Activated CD8-positive, alpha-beta memory T cell treated with anti-CD3 and anti-CD28 coated beads for 4 hours (primary cell): ENCODE measurements around the gene FGF19.

Experiments used
- DNase-seq, 2 donors: peaks; one replicate each; pipeline ENCODE4 v3.0.0-alpha.2; 2020; ENCODE audit warnings: low read depth in 2 of 2

FGF19 gene

DNA sequence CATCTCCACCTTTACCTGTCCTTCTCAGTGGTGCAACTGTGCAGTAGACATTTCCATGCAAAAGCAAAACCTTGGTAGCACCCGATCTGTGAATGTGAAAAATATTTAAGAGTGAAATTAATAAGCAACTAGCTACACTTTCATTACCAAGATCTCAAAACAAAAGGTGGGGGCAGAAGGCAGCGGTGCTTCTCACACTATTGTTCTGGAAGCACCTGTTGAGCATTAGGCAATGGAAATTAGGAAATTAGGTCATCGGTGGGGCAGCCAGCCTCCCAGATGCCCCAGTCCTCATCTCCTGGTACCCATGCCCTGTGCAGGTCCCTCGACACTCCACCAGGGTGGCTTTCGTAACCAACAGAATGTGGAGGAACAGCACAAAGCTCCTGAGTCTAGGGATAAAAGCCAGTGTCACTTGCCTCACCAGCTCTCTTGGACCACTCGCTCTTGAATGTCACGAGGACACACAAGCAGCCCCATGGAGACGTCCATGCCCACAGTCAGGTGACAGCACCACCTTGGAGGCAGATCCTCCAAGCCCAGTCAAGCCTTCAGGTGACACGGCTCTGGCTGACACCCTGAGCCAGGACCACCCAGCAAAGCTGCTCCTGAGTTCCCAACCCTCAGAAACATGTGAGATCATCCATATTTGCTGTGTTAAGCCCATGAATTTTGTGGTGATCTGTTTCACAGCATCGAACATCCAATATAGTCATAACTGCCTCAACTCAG, 31.9 kb downstream of the FGF19 start:
- DNase-seq = no peak

DNA sequence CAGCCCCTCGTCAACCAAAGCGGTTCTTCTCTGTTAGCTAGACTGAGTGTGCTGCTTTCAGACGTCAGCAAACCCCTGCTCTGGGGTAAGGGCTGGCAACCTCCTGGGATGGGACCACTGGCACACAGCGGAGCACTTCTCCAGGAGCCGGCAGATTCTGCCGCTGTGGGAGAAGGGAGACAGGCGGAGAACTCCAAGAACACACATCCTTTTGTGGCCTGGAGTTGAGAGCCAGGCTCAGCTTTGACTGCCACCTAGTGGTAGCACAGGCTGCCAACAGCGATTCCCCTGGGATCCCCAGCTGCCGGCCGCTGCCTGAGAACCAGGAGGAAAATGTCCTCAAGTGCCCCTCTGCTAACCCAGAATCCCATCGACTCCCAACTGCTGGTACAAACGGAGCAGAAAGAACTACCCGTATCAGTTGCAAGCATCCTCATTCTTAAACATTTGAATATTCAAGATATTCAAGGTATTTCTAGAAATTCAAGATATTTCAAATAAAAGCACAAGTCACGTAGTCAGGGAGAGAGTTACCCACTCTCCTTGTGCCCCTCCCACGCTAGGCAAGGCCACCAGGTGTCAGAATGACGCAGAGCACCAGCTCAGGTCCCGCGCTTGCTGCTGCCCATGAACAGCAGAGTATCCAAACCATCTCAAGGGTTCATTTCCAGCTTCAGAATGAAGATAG, 33.5 kb downstream of the FGF19 start:
- peak in 1 of 2 donors; percentile 26 for DNase-seq

DNA sequence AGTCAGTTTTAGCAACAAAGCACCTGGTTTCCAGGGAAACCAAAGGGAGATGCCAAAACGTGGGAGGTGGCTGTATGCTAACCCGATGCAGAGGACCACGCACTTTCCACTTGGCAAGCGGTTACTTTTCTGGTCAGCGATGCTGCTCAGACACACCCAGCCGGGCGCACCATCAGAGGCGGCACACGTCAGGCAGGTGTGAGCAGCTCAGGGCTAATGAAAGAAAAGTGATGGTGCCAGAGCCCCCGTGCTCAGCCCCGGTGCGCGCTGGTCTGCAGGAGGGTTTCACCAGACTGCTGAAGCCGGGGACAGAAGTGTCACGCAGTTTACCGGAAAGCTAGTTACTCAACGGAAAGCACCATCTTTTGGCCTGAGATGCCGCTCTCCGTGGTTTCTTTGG, 34.3 kb downstream of the FGF19 start:
- DNase-seq = no peak

DNA sequence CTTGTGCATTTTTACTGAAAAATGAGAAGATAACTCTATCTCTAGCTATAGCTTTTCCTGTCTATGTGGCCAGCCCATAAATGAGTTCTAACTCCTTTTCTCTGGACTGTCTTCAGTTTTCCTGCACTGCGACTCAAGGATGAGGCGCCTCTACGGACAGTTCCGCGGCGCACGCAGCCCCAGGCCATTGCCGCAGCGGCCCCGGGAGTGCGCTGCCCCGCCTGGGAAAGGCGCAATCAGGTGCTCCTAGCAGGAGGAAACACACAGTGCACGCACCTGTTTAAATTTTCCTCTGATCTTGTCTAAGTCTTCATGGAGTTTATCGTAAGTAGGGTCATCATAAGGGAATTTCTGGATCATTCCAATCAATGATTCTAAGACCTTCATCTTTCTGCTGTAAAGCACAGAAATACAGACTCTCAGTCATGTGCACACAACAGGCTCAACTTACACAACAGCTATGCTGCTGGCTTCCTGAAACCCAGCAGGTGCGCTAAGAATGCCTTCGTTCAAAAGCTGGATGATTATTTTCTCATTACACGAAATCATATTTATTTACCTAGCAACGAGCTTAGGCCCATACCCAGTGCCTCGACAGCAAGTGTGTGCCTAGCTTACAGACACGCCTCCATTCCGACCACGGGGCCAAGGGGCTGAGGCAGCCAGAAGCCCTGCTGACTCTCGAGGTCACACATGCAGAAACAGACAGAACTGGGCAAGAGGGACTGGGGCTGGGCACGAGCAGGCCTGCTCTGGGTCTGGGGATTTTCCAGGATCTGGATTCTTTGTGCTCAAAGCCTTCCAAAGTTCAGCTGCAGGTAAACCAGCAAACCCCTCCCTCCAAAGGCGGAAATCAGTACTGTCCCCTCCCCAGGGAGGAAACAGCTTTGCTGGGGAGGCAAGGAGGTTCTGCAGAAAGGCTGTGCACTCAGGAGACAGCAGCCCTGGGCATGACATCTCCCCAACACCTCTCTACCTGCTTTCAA, 35.9 kb downstream of the FGF19 start:
- no peak for DNase-seq

DNA sequence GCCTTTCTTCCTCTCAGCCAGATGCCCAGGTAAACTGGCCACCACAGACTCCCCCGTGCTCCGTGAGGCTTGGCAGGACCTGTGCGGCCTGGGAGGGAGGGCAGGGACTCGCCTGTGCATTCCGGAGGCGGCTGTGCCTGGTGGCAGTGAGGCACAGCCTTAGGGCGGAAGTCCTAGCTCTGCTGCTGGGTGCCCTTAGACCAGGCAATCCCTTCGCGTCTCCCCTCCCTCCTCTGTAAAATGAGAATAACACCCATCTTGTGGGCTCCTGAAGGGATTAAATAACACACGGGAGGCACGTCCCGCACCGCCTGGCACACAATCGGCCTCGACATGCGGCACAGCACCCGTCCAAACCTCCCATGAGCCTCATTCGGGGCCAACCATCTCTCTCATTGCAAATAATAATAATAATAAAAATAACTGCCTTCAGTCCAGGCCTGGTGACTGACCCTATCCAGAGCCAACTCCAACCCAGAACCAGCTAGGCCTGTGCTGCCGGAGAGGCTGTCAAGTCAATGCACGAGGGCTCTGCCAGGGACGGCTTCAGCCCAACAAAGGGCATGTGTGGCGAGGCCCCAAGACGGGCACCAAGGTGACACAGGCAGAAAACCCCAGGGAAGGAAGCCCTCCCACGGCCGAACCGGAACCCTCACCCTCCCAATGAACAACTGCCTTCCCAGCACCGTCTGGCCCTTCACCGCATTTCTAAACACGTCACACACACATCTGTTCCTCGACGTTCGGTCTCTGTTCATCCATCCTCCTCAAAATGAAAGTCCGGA, 36.9 kb downstream of the FGF19 start:
- DNase-seq = no peak

- DNase-seq = no peak
Measured at GRCh38 chr11:69666261-69666660, 37.6 kb downstream of the FGF19 start.

GRCh38 chr11:69665669-69666068, 38.2 kb downstream of the FGF19 start:
- no peak for DNase-seq

- DNase-seq = no peak
Measured at GRCh38 chr11:69664901-69665300, 38.9 kb downstream of the FGF19 start.

DNA sequence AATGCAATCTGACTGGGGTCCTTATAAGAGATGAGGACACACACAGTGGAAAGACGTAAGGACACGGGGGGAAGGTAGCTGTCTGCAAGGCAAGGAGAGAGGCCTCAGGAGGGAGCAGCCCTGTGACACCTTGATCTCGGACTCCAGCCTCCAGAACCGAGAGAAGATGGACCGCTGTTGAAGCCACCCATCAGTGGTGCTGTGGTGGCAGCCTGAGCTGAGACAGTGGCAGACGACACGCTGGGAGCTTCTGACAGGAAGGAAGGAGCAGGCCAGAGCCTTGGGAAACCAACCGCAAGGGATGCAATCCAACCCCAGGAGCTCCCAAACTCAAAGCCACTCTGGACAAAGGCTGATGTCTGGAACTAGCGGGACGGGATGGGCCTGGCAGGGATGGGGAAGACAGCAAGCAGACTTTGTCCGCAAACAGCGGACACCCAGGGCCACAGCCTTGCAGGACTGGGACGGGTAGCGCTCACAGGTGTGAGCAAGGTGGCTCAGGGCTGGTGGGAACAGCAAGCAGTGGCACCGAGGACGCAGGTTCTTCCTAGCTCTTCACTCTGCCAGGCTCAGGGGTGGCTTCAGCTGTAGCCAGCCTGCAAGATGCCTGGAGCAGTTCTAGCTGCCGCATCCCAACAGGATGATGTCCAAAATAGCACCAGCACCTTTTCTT, 39.6 kb downstream of the FGF19 start:
- no peak for DNase-seq

GRCh38 chr11:69663326-69663725, 40.5 kb downstream of the FGF19 start:
- DNase-seq = no peak

GRCh38 chr11:69662806-69663205, 41.0 kb downstream of the FGF19 start:
- DNase-seq = no peak

DNA sequence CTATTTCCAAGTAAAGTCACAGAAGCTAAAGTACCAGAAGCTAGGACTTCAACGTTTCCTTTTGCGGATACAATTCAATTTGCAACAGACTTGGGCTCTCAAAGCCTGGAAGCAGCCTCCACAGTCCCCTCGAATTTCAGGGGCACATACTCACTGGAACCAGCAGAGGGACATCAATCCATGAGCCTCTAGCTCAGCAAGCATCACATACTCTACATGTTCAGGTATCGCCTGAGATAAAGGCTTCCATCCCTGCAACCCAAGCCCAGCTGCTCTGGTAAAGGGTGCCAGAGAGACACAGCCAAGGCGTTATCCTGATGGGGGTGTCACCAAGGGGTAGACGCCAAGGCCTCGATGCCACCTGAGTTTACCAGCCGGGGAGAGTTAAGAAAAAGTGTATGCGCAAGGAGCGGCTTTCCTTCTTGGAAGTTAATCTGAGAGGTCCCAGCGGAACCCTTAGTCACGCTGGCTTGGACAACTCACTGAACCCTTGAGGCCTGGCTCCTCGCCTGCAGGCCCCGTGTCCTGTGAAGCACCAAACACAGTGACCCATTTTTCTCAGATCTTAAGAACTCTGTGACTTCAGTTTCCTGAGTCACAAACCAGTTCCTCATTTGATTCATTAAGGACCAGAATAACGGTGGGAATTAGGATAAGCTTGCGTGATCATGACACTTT, 41.7 kb downstream of the FGF19 start:
- DNase-seq = no peak

GRCh38 chr11:69661413-69661715, 42.5 kb downstream of the FGF19 start:
- DNase-seq = no peak

DNA sequence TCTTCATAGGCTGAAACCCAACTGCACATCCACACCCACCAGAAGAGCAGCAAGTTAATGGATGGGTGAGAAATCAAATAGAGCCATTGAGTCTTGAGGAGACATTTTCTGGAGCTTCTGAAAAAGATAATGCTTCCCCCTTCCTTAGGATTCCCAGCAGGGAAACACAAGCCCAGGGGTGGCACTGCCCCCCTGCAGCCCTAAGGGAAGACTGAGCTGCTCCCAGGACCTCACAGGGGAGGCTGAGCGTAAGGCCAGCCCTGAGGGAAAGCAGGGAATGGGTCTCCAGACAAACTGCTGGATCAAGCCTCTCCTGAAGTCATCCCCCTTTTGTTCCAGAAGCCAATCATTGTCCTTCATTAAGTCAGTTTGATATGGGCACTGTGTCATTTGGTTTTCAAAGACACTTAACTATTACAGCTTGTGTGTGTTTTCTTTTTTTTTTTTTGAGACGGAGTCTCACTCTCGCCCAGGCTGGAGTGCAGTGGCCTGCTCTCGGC, 43.8 kb downstream of the FGF19 start:
- no peak for DNase-seq

DNA sequence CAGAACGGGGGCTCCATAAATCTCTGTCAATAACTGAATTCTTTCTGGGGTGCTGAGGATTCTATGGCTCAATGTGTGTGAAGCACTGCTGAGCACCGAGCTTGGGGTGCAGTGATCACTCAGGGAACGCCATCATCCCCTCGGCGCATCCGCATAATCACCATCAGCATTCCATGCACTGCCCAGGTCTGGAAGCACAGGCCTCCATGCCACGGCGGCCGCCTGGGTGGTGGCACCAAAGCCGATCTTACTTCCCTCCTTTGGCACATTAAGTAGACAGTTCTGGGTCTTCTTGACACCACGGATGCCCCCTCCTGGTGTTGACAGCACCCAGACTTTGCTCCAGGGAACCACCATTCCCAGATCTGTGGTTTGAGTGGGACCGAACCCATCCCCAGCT, 44.2 kb downstream of the FGF19 start:
- DNase-seq = no peak

- no peak for DNase-seq
Measured at GRCh38 chr11:69658626-69659450, 45.0 kb downstream of the FGF19 start.

GRCh38 chr11:69657911-69658625, 45.8 kb downstream of the FGF19 start:
- DNase-seq = no peak

- no peak for DNase-seq
Measured at GRCh38 chr11:69657456-69657910, 46.3 kb downstream of the FGF19 start.
